HFF-Myc (cell line): ENCODE measurements around the gene PLA2G4C.

Experiments used
- DNase-seq: peaks from one replicate; pipeline ENCODE4 v3.0.0-alpha.2; 2011; ENCODE audit warnings: low read depth; ENCODE audit errors: extremely low read depth
- H3K4me3 ChIP-seq: replicated peaks from 2 replicates; pipeline ENCODE4 v1.5.1; 2011; ENCODE audit warnings: low read depth, mild to moderate bottlenecking, control low read depth, low read length
- TF ChIP-seq, protein P1 (sequence below): IDR thresholded peaks from 2 replicates; pipeline ENCODE4 v1.5.1; 2012; ENCODE audit warnings: mild to moderate bottlenecking, low read depth, low read length, control low read depth; ENCODE audit errors: missing control alignments

The PLA2G4C gene

GRCh38 chr19:48020686-48021085 lies 89.9 kb downstream of the PLA2G4C start:
- no peak for DNase-seq
- H3K4me3 ChIP-seq: no peak overlapping the region
- TF ChIP-seq, protein P1, sequence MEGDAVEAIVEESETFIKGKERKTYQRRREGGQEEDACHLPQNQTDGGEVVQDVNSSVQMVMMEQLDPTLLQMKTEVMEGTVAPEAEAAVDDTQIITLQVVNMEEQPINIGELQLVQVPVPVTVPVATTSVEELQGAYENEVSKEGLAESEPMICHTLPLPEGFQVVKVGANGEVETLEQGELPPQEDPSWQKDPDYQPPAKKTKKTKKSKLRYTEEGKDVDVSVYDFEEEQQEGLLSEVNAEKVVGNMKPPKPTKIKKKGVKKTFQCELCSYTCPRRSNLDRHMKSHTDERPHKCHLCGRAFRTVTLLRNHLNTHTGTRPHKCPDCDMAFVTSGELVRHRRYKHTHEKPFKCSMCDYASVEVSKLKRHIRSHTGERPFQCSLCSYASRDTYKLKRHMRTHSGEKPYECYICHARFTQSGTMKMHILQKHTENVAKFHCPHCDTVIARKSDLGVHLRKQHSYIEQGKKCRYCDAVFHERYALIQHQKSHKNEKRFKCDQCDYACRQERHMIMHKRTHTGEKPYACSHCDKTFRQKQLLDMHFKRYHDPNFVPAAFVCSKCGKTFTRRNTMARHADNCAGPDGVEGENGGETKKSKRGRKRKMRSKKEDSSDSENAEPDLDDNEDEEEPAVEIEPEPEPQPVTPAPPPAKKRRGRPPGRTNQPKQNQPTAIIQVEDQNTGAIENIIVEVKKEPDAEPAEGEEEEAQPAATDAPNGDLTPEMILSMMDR: no peak

- TF ChIP-seq, protein P1: no peak
These were observed 99.5 kb downstream of the PLA2G4C start for GRCh38 chr19:48010932-48011758.

GRCh38 chr19:48006762-48007161 lies 103.9 kb downstream of the PLA2G4C start:
- DNase-seq: no peak
- TF ChIP-seq, protein P1: peak; percentile 24
- no peak overlapping the region for H3K4me3 ChIP-seq

More at GRCh38 chr19:48010932-48011758, 99.5 kb downstream of the PLA2G4C start:
- no peak overlapping the region for H3K4me3 ChIP-seq
- no peak for DNase-seq

- TF ChIP-seq, protein P1: no peak
- H3K4me3 ChIP-seq: no peak overlapping the region
- no peak for DNase-seq
These were observed 106.4 kb downstream of the PLA2G4C start for GRCh38 chr19:48004236-48004635.

- H3K4me3 ChIP-seq: no peak overlapping the region
- no peak for DNase-seq
- TF ChIP-seq, protein P1: no peak
These were observed 109.8 kb downstream of the PLA2G4C start for GRCh38 chr19:48000846-48001245.

DNA sequence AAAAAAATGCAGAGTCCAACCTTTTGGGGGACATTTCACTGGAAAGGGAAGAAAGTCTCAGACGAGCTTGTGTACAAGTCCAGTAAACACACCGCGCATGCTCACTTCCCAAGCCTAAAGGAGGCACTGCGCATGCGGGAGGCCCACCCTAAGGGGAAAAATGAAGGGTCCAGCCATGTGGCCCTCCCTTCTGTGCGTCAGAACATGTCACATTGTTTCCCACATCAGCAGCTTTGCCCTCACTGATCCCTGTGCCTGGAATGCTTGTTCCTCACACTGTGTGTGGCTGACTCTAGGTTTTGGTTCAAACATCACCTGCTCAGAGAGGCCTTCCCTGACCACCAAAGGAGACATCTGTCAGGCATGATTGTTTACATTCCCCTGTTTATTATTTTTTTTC lies 111.8 kb downstream of the PLA2G4C start:
- TF ChIP-seq, protein P1: no peak
- H3K4me3 ChIP-seq: no peak overlapping the region
- DNase-seq: no peak
